Fibroblast of lung (primary cell): ENCODE data around the gene FBXW12. TPM values are rescaled to one million over a fixed set of nuclear protein-coding genes. Genes with fewer than 3 reads are reported as not detected.

Experiments used
- DNase-seq, 2 donors: peaks; one replicate each; pipeline versions ENCODE4 v3.0.0 to v3.0.0-alpha.2; 2010; ENCODE audit warnings: low read depth in 2 of 2
- H2AFZ ChIP-seq: 2 replicates; pipeline ENCODE4 v1.5.1; 2012; ENCODE audit warnings: low read length, control low read depth, inconsistent platforms
- H3K27ac ChIP-seq: 2 replicates; pipeline ENCODE4 v1.5.1; 2011; ENCODE audit warnings: low read length, control low read depth; ENCODE audit not compliant: insufficient read depth
- H3K27me3 ChIP-seq: 2 replicates; pipeline ENCODE4 v1.5.1; 2011; ENCODE audit warnings: mild to moderate bottlenecking, low read length; ENCODE audit not compliant: control insufficient read depth, insufficient read depth
- H3K36me3 ChIP-seq: 2 replicates; pipeline ENCODE4 v1.5.1; 2011; ENCODE audit warnings: low read length; ENCODE audit not compliant: control insufficient read depth, insufficient read depth
- H3K4me1 ChIP-seq: 2 replicates; pipeline ENCODE4 v1.5.1; 2011; ENCODE audit warnings: low read length; ENCODE audit not compliant: control insufficient read depth, insufficient read depth; ENCODE audit errors: extremely low read depth
- H3K4me2 ChIP-seq: 2 replicates; pipeline ENCODE4 v1.5.1; 2011; ENCODE audit warnings: low read length, control low read depth; ENCODE audit not compliant: insufficient read depth; ENCODE audit errors: extremely low read depth
- H3K4me3 ChIP-seq, 4 experiments: fragments of 200-600 bp in 1 of 4; sonication (generic) in 1 of 4; replicated peaks in 1 of 4; 2 replicates each; pipeline ENCODE4 v1.5.1; 2011 to 2016; ENCODE audit warnings: low read length in 4 of 4, low read depth in 3 of 4, mild to moderate bottlenecking in 3 of 4, control low read depth in 2 of 4, inconsistent platforms in 1 of 4, mixed read lengths in 1 of 4; ENCODE audit not compliant: insufficient read depth in 1 of 4; ENCODE audit errors: control extremely low read depth in 1 of 4
- H3K79me2 ChIP-seq: 2 replicates; pipeline ENCODE4 v1.5.1; 2012; ENCODE audit warnings: mild to moderate bottlenecking, low read length, inconsistent platforms; ENCODE audit not compliant: control insufficient read depth, insufficient read depth
- H3K9ac ChIP-seq: 2 replicates; pipeline ENCODE4 v1.5.1; 2011; ENCODE audit warnings: mild to moderate bottlenecking, low read length, control low read depth; ENCODE audit not compliant: insufficient read depth
- H3K9me3 ChIP-seq: 2 replicates; pipeline ENCODE4 v1.5.1; 2012; ENCODE audit warnings: low read depth, low read length; ENCODE audit not compliant: control insufficient read depth, insufficient read depth
- H4K20me1 ChIP-seq: 2 replicates; pipeline ENCODE4 v1.5.1; 2011; ENCODE audit warnings: low read length; ENCODE audit not compliant: control insufficient read depth, insufficient read depth; ENCODE audit errors: extremely low read depth
- CTCF ChIP-seq, 2 donors: IDR thresholded peaks in 1 of 2; conservative IDR thresholded peaks in 1 of 2; 1 replicate in 1 of 2; 2 replicates in 1 of 2; pipeline ENCODE4 v1.5.1; 2011 to 2012; ENCODE audit warnings: low read length in 2 of 2, control low read depth in 1 of 2, inconsistent platforms in 1 of 2, low read depth in 1 of 2, mild to moderate bottlenecking in 1 of 2
- EZH2 ChIP-seq: IDR thresholded peaks from 2 replicates; pipeline ENCODE4 v1.5.1; 2012; ENCODE audit warnings: low read length, control low read depth, mild to moderate bottlenecking; ENCODE audit errors: missing control alignments
- polyA plus RNA-seq, 2 donors: library from polyadenylated mRNA; depleted of rRNA in 1 of 2; stranded (reverse) in 1 of 2; unstranded in 1 of 2; fragments of >200 nt; gene quantifications; 2 replicates each; pipeline ENCODE4 v1.2.1, GENCODE V29; 2011 to 2012; ENCODE audit warnings: missing spikeins in 1 of 2
- total RNA-seq: library from RNA; depleted of rRNA; stranded (reverse); fragments of >200 nt; gene quantifications from 2 replicates; pipeline ENCODE4 v1.2.1, GENCODE V29; 2014

Gene FBXW12
- total and polyA plus RNA-seq, 2 donors (not counting 1 experiment from before 2014, with no cell fraction given), result 0.06 TPM; not detected in 1

DNA sequence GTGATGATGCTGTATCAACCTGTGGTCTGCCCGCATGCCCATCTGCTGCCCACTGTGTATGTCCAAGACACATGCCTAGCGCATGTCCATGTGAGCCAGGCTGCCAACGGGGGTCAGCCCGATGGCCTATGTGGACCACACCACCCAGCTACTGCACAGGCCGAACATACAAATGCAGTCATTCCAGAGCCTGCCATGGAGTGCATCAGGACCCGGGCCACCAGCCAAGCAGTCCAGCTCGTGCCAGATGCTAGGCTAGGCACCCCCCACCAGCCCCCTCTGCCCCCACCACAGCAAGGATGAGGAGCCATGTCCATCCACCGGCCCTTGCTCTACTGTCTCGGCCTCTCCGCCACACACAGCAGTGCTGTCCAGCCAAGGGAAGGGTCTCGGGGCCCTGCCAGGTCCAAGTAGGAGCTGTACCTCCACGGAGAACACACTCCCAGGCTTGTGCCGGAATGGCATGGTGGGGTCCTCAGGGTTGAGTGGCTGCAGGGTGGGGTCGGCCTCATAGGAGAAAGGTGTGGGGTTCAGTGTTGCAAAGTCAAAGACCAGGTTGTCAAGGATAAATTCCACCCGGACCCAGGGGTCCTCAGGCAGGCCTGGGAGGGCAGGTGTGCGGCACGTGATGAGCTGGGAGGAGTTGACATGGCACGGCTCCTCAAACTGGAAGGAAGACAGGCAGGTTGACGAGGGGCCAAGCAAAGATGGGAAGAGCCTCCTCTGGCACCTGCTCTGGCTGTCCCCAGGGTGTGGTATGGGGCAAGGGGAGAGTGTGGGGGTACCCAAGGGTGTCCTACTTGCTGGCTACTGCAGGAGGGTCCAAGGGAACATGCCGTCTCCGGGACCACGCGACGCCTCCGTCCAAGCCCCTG, 42.6 kb downstream of the FBXW12 start:
- no peaks in the 10 kb centered on the region for H3K9me3 ChIP-seq
- H3K9ac ChIP-seq, result no peak overlapping the region
- TF ChIP-seq EZH2 (no peak), CTCF (conservative IDR thresholded peaks at IDR 0.05 in 1 of 2, IDR thresholded peaks at IDR 0.05 in 1 of 2; ENCODE audit: low read depth in 1 of 2, low read length in 2 of 2) (no peak)
- no peaks in the 10 kb centered on the region for H4K20me1 ChIP-seq
- no peak overlapping the region for H3K4me2 ChIP-seq
- no peaks in the 10 kb centered on the region for H3K79me2 ChIP-seq
- H3K27me3 ChIP-seq, result no peaks in the 10 kb centered on the region
- no peak overlapping the region for H3K27ac ChIP-seq
- H3K36me3 ChIP-seq, result peaks cover 19% of the 10 kb centered on the region
- no peak for DNase-seq
- H3K4me1 ChIP-seq, result no peaks in the 10 kb centered on the region
- H2AFZ ChIP-seq, result no peak overlapping the region
- H3K4me3 ChIP-seq, result no peak overlapping the region

DNA sequence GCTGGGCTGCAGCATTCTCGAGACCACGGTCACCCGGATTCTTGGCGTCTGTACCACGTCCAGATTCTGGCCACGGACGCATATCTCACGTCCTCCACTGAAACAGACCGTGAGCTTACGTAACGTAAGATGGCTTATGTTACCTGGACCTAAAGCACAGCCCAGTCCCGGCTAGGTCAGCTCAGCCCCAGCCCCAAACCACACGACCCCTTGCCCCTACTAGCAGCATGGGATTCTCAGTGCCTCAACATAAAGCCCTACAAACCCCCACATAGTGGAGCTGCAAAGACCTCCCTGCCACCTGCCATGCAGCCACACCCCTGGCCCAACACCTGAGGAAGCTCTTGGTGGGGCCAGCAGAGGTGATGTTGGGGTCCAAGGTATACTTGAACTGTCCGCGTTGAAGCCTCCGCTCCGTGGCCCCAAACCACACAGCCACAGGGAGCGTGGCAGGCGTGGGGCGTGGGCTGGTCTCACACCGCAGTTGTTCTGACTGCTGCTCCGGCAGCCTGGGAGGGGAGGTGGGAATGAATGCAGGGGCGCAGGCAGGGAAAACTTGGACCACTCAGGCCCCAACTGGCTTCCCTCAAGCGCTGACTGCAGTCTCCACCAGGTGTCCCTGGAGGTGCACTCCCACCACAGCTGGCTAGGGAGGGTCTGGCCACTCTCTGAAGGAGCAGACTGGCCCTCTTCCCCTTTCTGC, 43.4 kb downstream of the FBXW12 start:
- Histone ChIP-seq H3K4me3 (no peak overlapping the region), H2AFZ (no peak overlapping the region), H3K9ac (no peak overlapping the region), H3K36me3 (peaks cover 18% of the 10 kb centered on the region), H3K9me3 (no peaks in the 10 kb centered on the region), H3K79me2 (no peaks in the 10 kb centered on the region), H4K20me1 (no peaks in the 10 kb centered on the region), H3K27me3 (no peaks in the 10 kb centered on the region), H3K4me1 (no peaks in the 10 kb centered on the region), H3K4me2 (no peak overlapping the region), H3K27ac (no peak overlapping the region)
- DNase-seq, result no peak
- TF ChIP-seq CTCF (conservative IDR thresholded peaks at IDR 0.05 in 1 of 2, IDR thresholded peaks at IDR 0.05 in 1 of 2; ENCODE audit: low read depth in 1 of 2, low read length in 2 of 2), result no peak
- TF ChIP-seq EZH2, result no peak

DNA sequence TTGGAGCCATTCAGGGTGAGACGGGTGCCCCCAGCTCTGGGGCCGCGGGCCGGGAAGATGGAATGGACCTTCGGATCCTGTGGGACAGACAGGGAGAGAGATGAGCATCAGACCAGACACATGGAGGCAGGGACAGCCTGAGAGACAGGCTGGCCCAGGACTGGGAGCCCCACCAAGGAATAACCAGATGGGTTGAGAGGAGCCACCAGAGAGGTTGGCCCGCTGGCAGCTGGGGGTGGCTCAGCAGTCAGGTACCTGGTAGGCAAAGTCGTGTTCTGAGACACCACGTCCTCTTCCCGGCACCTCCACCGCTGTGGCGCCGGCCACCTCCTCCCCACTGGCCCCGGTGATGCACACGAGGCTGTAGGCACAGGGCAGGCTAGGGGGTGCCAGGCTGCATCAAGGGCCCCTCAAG, 44.1 kb downstream of the FBXW12 start:
- Histone ChIP-seq H3K4me2 (no peak overlapping the region), H2AFZ (no peak overlapping the region), H4K20me1 (no peaks in the 10 kb centered on the region), H3K4me3 (no peak overlapping the region), H3K27ac (no peak overlapping the region), H3K4me1 (no peaks in the 10 kb centered on the region), H3K36me3 (peaks cover 15% of the 10 kb centered on the region), H3K9me3 (no peaks in the 10 kb centered on the region), H3K9ac (no peak overlapping the region), H3K79me2 (no peaks in the 10 kb centered on the region), H3K27me3 (no peaks in the 10 kb centered on the region)
- DNase-seq, result no peak
- no peak for TF ChIP-seq EZH2
- TF ChIP-seq CTCF (conservative IDR thresholded peaks at IDR 0.05 in 1 of 2, IDR thresholded peaks at IDR 0.05 in 1 of 2; ENCODE audit: low read depth in 1 of 2, low read length in 2 of 2), result no peak
